ENCODE data around the gene PACS1.

PACS1 gene

DNA sequence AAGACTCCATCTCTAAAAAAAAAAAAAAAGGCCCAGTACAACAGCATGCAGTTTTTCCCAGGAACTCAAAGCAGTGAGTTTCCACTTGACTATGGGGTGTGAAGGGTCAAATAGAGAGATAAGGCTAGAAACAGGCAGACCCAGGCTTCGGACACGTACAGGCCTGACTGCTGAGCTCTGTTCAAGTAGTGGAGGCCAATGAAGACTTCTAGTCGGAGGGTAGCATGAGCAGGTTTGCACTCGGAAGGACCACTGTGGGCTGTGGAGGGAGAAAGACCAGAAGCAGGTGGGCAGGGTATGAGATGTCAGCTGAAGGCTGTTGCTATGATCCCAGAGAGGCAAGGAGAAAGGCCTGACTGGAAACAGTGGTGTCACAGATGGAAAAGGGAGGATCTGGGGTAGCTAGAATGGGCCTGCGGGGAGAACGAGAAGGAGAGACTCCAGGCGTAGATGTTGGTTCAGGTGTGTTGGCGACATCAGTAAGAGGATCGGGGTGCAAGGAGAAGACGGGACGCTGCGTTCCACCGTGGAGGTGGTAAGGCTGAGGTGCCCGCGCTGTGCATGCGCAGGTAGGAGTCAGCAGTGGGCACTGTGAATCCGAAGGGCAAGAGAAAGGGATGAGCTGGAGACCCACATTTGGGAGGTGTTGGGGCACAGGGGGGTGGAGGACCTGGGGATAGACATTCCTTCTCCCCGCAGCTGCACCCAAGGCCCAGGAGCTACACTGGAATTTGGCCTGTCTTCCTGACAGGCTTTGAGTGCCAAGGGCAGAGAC is 149.0 kb downstream of the PACS1 start:
- POLR2A ChIA-PET, result interaction anchor here (1.3 kb wide), 1 partner anchor 49 kb away, joined by 4 read pairs; the partner anchor contains the start of gene RAB1B
- TF ChIP-seq ELF4 (IDR thresholded peaks at IDR 0.05) (no peak), FOXM1 (IDR thresholded peaks at IDR 0.05; ENCODE audit: borderline replicate concordance) (no peak)
- CTCF ChIA-PET, result interaction anchor here (0.6 kb wide), 2 partner anchors 272 to 1569 kb away, joined by 3 to 5 read pairs; no protein-coding TSS in a partner anchor
- DNase-seq (ENCODE audit: extremely low spot score), result no peak

DNA sequence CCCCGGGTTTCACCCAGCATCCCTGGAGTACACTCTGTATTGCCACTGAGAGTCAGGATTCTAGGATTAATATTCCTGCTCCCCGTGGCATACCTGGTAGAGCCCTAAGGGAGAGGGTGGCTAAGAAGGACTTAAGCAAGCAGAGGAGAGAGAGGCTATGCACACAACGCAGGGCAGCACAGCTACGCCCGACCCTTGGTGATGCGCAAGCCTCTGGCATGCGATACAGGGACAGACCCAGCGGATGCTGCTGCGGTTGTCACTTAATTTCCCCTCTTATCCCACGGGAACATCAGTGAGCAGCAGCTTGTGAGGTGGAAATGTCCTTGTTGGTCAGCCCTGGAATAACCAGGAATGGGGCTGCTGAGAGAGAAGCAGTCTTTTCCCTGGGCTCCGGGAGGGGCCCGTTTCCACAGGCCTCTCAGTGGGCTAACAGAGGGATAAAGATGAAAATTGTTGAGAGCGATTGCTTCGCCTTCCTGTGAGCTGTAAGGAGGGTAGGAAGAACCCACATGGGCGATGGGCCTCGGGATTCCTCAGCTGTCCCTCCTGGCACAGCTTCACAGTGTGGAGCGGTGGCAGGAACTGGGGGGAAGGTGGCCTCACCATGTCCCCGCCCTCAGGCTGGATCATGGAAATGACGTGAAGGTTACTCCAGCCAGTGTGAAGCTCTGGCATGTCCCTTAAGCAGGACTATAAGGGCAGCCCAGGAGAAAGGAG is 149.9 kb downstream of the PACS1 start:
- TF ChIP-seq SP1 (IDR thresholded peaks at IDR 0.05), result no peak
- no peak for DNase-seq (ENCODE audit: extremely low spot score)
- CTCF ChIA-PET, result no interaction called here
- POLR2A ChIA-PET, result interaction anchor here (1.3 kb wide), 2 partner anchors 48 to 69 kb away, joined by 4 read pairs; partner anchors contain the start of genes RAB1B and YIF1A

DNA sequence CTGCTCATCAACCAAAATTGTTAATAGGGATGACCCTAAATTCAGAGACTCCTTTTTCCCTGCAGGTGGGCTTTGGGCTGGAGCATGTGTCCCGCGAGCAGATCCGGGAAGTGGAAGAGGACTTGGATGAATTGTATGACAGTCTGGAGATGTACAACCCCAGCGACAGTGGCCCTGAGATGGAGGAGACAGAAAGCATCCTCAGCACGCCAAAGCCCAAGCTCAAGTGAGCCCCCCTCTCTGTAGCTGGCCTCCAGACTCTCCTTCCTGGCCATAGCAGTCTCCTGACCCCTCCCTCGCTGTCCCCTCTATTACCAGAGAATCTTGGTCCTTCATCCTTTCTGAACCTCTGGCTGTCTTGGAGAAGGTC is 150.5 kb downstream of the PACS1 start:
- DNase-seq (ENCODE audit: extremely low spot score), result no peak
- no peak for TF ChIP-seq NFRKB (IDR thresholded peaks at IDR 0.05)
- TF ChIP-seq SUZ12 (IDR thresholded peaks at IDR 0.05), result no peak
- TF ChIP-seq SP1 (IDR thresholded peaks at IDR 0.05), result no peak
- no peak for TF ChIP-seq FOXM1 (IDR thresholded peaks at IDR 0.05; ENCODE audit: borderline replicate concordance)
- no peak for TF ChIP-seq HDGF (IDR thresholded peaks at IDR 0.05; ENCODE audit: borderline replicate concordance)
- TF ChIP-seq TARDBP (IDR thresholded peaks at IDR 0.05), result no peak
- TF ChIP-seq L3MBTL2 (conservative IDR thresholded peaks at IDR 0.05), result no peak
- no peak for TF ChIP-seq CTBP1 (IDR thresholded peaks at IDR 0.05; ENCODE audit: borderline replicate concordance)
- TF ChIP-seq FOXK2 (IDR thresholded peaks at IDR 0.05), result no peak
- TF ChIP-seq, protein P1, sequence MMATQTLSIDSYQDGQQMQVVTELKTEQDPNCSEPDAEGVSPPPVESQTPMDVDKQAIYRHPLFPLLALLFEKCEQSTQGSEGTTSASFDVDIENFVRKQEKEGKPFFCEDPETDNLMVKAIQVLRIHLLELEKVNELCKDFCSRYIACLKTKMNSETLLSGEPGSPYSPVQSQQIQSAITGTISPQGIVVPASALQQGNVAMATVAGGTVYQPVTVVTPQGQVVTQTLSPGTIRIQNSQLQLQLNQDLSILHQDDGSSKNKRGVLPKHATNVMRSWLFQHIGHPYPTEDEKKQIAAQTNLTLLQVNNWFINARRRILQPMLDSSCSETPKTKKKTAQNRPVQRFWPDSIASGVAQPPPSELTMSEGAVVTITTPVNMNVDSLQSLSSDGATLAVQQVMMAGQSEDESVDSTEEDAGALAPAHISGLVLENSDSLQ (IDR thresholded peaks at IDR 0.05), result no peak
- ChIA-PET CTCF (no interaction called here), POLR2A (interaction anchor here (1.3 to 3.9 kb wide), 2 partner anchors 47 to 68 kb away, joined by 4 to 15 read pairs; partner anchors contain the start of genes RAB1B and YIF1A)

DNA sequence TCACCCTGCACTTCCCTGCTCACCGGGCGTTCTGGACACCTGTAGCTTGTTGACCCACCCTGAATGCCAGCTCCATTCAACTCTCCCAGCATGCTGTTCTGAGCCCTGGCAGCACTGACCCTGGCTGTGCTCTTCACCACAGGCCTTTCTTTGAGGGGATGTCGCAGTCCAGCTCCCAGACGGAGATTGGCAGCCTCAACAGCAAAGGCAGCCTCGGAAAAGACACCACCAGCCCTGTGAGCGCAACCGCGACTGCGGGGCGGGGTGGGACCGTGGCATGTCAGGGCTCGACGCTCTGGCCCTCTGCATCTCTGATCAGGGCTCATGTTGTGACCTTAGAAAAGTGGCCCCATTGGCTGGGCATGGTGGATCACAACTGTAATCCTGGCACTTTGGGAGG is 150.9 kb downstream of the PACS1 start:
- DNase-seq (ENCODE audit: extremely low spot score), result no peak
- POLR2A ChIA-PET, result interaction anchor here (1.3 to 3.9 kb wide), 2 partner anchors 47 to 68 kb away, joined by 4 to 15 read pairs; partner anchors contain the start of genes RAB1B and YIF1A
- CTCF ChIA-PET, result interaction anchor here (0.5 to 1.7 kb wide), 5 partner anchors 9 to 746 kb away, joined by 3 to 10 read pairs (median 5); no protein-coding TSS in a partner anchor
- TF ChIP-seq FOXM1 (IDR thresholded peaks at IDR 0.05; ENCODE audit: borderline replicate concordance), result no peak
- TF ChIP-seq ARNT (IDR thresholded peaks at IDR 0.05), result no peak
- no peak for TF ChIP-seq CTBP1 (IDR thresholded peaks at IDR 0.05; ENCODE audit: borderline replicate concordance)
- TF ChIP-seq FOXK2 (IDR thresholded peaks at IDR 0.05), result no peak
- TF ChIP-seq NFRKB (IDR thresholded peaks at IDR 0.05), result no peak
- no peak for TF ChIP-seq LEF1 (IDR thresholded peaks at IDR 0.05; ENCODE audit: borderline replicate concordance)
- no peak for TF ChIP-seq ELF4 (IDR thresholded peaks at IDR 0.05)
- no peak for TF ChIP-seq ZNF384 (IDR thresholded peaks at IDR 0.05)
- TF ChIP-seq HDGF (IDR thresholded peaks at IDR 0.05; ENCODE audit: borderline replicate concordance), result no peak
- TF ChIP-seq, protein P1 (IDR thresholded peaks at IDR 0.05), result no peak
- TF ChIP-seq SUZ12 (IDR thresholded peaks at IDR 0.05), result no peak
- no peak for TF ChIP-seq L3MBTL2 (conservative IDR thresholded peaks at IDR 0.05)
- no peak for TF ChIP-seq SP1 (IDR thresholded peaks at IDR 0.05)
- no peak for TF ChIP-seq BHLHE40 (IDR thresholded peaks at IDR 0.05; ENCODE audit: borderline replicate concordance)
- TF ChIP-seq TARDBP (IDR thresholded peaks at IDR 0.05), result no peak

- ChIA-PET POLR2A (interaction anchor here (0.6 to 3.9 kb wide), 2 partner anchors 46 to 67 kb away, joined by 3 to 15 read pairs; partner anchors contain the start of genes RAB1B and YIF1A), CTCF (interaction anchor here (0.5 to 1.7 kb wide), 15 partner anchors 8 to 701 kb away, joined by 3 to 10 read pairs (median 3); partner anchors contain the start of genes CNIH2 and RAB1B)
- no peak for DNase-seq (ENCODE audit: extremely low spot score)
- TF ChIP-seq, protein P1 (IDR thresholded peaks at IDR 0.05), result no peak
- no peak for TF ChIP-seq FOXM1 (IDR thresholded peaks at IDR 0.05; ENCODE audit: borderline replicate concordance)
- TF ChIP-seq HDGF (IDR thresholded peaks at IDR 0.05; ENCODE audit: borderline replicate concordance), result no peak
- no peak for TF ChIP-seq ARNT (IDR thresholded peaks at IDR 0.05)
- no peak for TF ChIP-seq ZNF384 (IDR thresholded peaks at IDR 0.05)
- no peak for TF ChIP-seq ELF4 (IDR thresholded peaks at IDR 0.05)
- TF ChIP-seq SP1 (IDR thresholded peaks at IDR 0.05), result no peak
- no peak for TF ChIP-seq FOXA1 (IDR thresholded peaks at IDR 0.05)
- no peak for TF ChIP-seq L3MBTL2 (conservative IDR thresholded peaks at IDR 0.05)
- TF ChIP-seq CTBP1 (IDR thresholded peaks at IDR 0.05; ENCODE audit: borderline replicate concordance), result no peak
- no peak for TF ChIP-seq LEF1 (IDR thresholded peaks at IDR 0.05; ENCODE audit: borderline replicate concordance)
- no peak for TF ChIP-seq SUZ12 (IDR thresholded peaks at IDR 0.05)
- no peak for TF ChIP-seq FOXK2 (IDR thresholded peaks at IDR 0.05)
- TF ChIP-seq NFRKB (IDR thresholded peaks at IDR 0.05), result no peak
Measured at GRCh38 chr11:66221726-66222236, 151.7 kb downstream of the PACS1 start.

All from HEK293T (cell line).